ENCODE data around the gene LGALS12.

LGALS12 gene

GRCh38 chr11:63480039-63480438 is 25.8 kb upstream of the LGALS12 start:
- no peak for TF ChIP-seq CTCF (IDR thresholded peaks at IDR 0.05; ENCODE audit: low read depth, low read length)
- H3K4me3 ChIP-seq (ENCODE audit: low read depth, low read length): no peak overlapping the region

GRCh38 chr11:63485777-63486176 is 20.1 kb upstream of the LGALS12 start:
- no peak for TF ChIP-seq CTCF (IDR thresholded peaks at IDR 0.05; ENCODE audit: low read depth, low read length)
- H3K4me3 ChIP-seq (ENCODE audit: low read depth, low read length): no peak overlapping the region

GRCh38 chr11:63488789-63489188 is 17.1 kb upstream of the LGALS12 start:
- H3K4me3 ChIP-seq (ENCODE audit: low read depth, low read length): no peak overlapping the region
- no peak for TF ChIP-seq CTCF (IDR thresholded peaks at IDR 0.05; ENCODE audit: low read depth, low read length)

GRCh38 chr11:63489879-63490278 is 16.0 kb upstream of the LGALS12 start:
- no peak for TF ChIP-seq CTCF (IDR thresholded peaks at IDR 0.05; ENCODE audit: low read depth, low read length)
- no peak overlapping the region for H3K4me3 ChIP-seq (ENCODE audit: low read depth, low read length)

- no peak for TF ChIP-seq CTCF (IDR thresholded peaks at IDR 0.05; ENCODE audit: low read depth, low read length)
- no peak within 1 kb of the TSS for H3K4me3 ChIP-seq (ENCODE audit: low read depth, low read length)
Observed at GRCh38 chr11:63490551-63491239, 15.2 kb upstream of the LGALS12 start, which contains the start of gene PLAAT5. Gene PLAAT5, minus strand, starts transcription at chr11:63491167. Its CDS starts 133 bp downstream, at chr11:63491034.

GRCh38 chr11:63491240-63491587 is 14.7 kb upstream of the LGALS12 start:
- no peak for TF ChIP-seq CTCF (IDR thresholded peaks at IDR 0.05; ENCODE audit: low read depth, low read length)
- H3K4me3 ChIP-seq (ENCODE audit: low read depth, low read length): no peak overlapping the region

- no peak for TF ChIP-seq CTCF (IDR thresholded peaks at IDR 0.05; ENCODE audit: low read depth, low read length)
- no peak overlapping the region for H3K4me3 ChIP-seq (ENCODE audit: low read depth, low read length)
Observed at GRCh38 chr11:63491636-63492372, 14.1 kb upstream of the LGALS12 start.

All from WI38 (cell line).